NCI-H226 (cell line): ENCODE results near the gene CCDC194.

ENCODE experiments used
- DNase-seq: peaks from one replicate; pipeline ENCODE4 v3.0.0-alpha.2; 2015

Gene CCDC194

DNA sequence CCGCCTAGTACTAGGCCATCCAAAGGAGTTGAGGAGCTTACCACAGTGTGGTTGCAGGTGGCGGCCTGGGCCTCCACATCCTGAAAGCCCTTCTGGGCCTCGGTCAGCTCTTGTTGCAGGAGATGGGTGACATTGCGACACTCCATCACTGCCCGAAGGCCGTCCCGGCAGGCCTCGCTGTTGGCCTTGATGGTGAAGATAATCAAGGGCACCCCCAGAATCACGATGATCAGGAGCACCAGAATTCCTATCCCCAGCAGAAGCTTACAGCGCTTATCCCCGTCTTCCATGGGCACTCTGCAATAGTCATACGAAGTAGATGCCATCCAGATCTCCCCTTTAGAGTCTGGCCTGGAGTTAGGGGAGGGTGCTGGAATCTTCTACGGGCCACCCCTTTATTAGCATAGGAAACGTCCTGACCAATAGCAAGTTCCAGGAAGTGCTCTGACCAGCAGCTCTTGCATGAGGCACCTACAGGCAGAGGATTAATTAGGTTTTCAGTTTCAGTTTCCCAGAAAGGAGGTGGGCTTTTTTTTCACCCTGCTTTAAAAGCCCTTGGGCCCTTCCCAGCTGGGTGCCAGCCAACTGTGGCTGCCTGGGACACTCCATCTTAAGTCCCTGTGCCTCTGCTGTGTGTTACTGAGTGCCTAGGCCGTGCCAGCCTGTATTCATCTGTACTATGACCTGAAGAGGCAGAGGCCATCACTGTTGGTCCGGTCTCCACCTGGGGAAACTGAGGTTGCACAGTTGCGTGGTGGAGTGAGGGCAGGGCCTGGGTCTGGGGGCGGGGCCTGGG is 11.5 kb upstream of the CCDC194 start, which contains the start of gene BST2:
BST2 (minus strand) TSS at position 381 of the 796 bp plus-strand sequence; CDS start at position 326, 55 bp downstream.
- DNase-seq, result peak; percentile 74

GRCh38 chr19:17404621-17405249 is 10.7 kb upstream of the CCDC194 start:
- DNase-seq, result no peak

GRCh38 chr19:17404015-17404414 is 10.0 kb upstream of the CCDC194 start:
- no peak for DNase-seq

DNA sequence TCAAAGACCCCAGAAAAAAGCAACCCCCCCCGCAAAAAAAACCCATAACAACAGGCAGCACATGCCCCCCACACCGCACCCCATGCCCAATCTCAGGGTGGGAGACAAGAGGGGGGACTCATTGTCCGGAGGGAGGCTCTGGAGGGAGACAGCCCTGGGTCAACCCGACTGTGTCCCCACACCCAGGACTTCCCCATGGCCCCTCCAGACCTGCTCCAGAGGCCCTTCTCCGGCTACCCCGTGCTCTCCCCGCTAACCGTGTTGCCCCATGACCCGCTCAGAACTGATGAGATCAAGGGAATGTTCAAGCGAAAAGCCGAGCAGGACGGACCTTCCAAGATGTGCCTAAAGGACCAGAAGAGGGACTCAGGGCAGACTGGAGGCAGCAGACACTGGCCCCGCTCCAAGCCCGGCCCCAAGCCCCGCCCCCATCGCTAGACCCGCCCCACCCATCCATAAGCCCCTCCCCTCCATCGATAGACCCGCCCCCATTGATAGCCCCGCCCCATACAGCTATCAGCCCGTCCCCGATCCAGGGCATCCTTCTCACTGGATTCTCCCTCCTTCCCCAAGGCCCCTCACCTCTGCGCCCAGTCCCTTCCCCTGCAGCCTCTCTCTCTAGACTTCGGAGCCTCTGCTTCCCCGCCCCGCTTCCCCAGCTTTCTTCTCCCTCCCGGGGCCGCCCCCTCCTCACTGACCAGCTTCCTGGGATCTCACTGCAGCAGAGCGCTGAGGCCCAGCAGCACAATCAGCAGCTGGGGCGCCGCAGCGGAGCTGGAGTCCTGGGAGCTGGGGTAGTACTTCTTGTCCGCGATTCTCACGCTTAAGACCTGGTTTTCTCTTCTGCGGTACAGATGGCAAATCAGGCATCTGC is 9.2 kb upstream of the CCDC194 start:
- no peak for DNase-seq

GRCh38 chr19:17401628-17402027 is 7.6 kb upstream of the CCDC194 start:
- DNase-seq, result no peak

DNA sequence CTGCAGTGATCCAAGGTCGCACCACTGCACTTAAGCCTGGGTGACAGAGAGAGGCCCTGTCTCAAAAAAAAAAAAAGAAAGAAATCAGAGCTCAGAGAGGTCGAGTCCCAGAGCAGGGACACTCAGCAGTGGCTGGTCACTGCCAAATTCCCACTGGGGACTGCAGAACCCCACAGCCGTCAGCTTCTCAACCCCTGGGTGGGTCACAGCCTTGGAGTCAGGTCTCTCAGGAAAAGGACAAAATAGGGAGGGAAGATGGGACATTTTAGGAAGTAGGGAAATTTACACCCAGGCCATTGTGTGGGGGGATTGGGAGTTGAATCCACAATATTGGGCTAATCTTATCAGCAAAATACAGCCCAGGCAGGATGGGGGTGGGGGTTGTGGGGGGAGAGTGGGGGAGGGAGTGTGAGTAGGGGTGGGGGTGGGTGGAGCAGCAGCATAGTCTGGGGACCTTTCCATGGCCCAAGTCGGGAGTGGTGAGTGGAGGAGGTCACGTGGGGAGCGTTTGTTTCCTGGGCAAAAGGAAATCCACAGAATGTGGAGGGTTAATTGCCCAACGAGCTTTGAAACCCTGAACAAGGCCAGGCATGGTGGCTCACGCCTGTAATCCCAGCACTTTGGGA is 5.0 kb upstream of the CCDC194 start:
- no peak for DNase-seq

DNA sequence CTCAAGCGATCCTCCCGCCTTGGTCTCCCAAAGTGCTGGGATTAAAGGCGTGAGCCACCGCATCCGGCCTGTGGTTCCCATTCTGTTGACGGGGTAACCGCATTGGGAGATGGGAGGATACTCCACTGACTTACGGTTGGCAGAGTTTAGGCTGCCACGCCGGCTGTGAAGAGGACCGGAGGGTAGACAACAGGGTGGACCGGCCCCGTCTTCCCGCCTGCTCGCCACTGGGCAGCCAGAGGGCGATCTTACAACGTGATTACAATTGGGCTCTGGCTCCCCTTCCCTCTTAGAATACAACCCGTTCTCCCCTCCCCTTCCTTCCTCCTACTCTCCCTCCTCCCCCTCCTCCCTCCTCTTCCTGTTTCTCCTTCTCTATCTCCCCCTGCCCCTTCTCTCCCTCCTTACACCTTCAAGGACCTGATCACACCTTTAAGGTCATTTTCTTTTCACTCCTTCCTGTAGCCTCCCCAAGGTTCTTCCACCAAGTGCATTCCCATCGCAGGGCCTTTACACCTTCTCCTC is 957 bp upstream of the CCDC194 start:
- DNase-seq, result peak; percentile 63

GRCh38 chr19:17393002-17393401 is 994 bp downstream of the CCDC194 start:
- no peak for DNase-seq

- DNase-seq, result no peak
These were observed 2.4 kb downstream of the CCDC194 start for GRCh38 chr19:17391371-17392151.

DNA sequence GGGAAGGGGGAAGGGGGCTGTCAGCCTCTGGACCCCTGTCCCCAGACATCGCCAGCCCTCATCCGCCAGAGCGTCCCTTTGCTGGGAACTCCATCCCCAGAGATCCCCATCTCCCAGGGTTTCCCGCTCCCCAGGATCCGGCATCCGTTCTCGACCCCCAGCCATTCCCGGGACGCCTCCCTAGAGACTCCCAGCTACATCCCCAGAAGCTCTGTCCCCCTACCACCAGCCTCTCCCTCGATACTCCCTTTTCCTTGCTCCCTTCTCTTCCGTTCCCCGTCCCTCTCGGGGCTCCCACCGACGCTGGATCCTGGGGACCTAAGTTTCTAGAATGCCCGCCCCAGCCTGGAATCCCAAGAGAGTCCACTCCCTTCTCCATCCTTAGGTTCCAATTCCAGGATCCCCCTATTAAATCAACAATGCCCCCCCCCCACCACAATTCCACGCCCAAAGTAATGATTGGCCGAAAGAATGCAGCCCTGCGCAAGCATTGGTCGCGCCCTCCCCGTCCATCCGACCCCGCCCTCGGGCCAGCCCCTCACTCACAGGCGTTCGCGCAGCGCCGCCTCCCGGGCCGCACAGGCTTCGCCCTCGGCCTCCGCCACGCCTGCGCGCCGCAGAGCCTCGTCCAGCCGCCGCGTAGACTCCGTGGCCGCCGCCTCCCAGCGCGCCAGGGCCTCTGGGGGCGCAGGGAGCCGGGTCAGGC is 3.2 kb downstream of the CCDC194 start:
- DNase-seq, result peak; percentile 87

DNA sequence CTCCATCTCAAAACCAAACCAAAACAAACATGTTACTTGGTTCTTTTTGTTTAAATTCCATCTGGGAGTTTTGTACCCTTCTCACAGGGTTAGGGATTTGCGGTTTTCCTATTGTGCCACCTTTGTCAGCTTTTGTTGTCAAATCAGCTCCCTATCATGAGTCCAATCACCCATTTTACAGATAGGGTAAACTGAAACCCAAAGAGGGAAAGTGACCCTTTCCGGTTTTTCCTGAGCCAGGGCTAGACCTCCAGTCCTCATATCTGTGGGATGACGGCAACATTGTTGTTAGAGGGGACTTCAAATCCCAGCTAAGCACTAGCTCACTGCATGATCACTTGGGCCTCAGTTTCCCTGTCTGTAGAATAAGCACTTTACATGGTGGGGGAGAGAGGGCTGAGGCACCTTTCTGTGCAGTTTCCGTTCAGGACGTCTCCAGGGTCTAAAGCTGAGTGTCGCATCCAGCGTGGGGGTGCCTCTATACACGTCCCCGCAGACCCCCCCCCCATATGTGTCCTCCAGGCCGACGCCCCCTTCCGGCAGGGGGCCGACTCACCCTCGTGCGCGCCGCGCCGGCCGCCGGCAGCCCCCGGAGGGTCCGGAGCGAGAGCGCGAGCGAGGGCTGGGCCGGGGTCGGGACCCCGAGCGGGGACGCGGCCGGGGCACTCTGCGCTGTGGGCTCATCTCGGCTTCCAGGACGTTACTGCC is 3.9 kb downstream of the CCDC194 start:
- DNase-seq, result no peak

DNA sequence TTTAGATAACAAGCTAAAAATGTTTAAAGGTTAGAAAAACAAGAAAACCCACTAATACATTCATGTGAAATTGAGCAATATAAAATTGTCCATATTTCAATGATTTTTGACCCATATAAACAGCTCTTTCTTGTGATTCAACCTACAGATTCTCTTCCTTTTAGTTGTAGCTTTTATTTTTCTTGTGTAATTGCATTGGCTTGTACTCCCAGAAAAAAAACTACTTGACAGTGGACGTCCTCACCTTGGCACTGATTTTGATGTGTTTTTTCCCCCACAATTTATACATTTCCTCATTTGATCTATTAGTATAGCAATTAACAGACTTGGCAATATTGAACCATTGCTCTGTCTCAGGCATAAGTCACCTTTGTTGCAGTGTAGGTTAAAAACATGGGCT is 4.7 kb downstream of the CCDC194 start:
- no peak for DNase-seq

- no peak for DNase-seq
These were observed 8.0 kb downstream of the CCDC194 start for GRCh38 chr19:17385878-17386611.

DNA sequence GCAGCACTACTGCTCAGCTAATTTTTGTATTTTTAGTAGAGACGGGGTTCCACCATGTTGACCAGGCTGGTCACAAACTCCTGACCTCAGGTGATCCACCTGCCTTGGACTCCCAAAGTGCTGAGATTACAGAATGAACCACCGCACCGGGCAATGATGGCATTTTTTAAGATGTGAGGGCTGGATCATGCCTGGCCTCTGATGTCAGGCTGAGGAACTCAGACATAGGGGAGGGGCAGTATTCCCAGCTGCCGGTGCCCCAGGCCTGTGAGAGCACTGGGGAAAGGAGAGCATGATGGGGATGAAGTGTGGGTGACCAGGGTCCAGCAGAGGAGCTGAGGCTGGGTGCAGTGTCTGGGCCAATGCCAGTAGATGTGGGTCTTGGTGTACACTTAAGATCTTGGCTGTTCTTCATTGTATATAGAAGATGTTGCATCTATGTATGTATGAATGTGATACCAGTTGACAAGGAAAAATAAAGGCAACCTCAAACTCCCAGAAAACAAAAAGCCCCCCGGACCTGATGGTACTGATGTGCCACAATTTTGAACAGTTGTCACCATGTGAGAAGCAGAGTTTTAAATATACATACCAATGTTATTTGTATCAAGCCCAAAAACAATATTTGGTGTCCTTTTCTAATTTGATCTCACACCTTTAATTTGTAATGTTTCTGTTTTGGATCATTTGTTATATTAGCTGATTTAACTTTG is 13.4 kb downstream of the CCDC194 start:
- no peak for DNase-seq

DNA sequence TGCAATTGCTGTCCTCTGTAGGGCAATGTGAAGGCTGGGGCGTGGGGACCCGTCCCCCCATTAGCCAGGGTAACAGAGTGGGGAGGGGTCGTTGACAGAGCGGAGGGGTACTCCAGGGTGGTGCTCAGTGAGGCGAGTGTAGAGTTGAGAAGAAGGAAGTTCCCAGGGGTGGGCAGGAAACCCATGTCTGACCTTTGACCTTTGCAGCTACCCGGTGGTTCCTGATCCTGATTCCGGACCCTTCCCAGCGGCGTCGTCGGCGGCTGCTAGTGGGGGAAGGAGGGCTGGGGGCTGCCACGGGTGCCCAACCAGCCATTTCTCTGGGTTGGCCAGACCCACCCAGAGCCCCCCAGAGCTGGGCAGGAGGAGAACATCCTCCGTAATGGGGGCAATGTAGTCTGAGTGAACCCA is 14.8 kb downstream of the CCDC194 start:
- no peak for DNase-seq

GRCh38 chr19:17378271-17378670 is 15.7 kb downstream of the CCDC194 start:
- DNase-seq, result no peak

DNA sequence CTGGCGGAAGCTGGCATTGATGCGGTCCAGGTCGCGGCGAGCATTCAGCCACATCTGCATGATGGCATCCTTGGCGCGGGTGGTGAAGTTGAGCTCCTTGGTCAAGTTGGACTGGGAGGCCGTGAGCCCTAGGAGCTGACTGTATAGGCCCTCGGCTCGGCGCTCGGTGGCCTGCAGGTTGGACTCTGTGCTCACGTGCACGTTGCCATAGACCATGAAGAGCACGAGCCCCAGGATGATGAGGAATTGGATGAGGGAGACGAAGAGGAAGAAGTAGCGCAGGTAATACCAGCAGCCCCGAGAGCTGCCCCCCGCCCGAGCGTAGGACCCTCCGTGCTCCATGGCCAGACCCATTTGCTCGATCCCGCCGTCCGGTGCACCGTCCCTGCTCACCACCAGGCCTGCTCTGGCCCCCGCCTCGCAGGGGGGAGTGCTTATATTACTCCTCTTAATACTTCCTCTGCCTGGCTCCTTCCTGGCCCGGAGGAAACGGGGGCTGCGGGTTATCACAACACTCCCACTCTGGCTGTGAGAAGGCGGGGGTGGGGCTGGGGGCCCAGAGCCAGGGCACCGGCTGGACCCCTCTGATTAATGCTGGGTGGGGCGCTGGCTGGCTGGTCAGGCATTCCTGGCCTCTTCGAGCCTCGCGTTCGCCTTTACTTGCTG is 16.9 kb downstream of the CCDC194 start, which contains the start of gene PLVAP:
PLVAP (minus strand) TSS at position 408 of the 666 bp plus-strand sequence; CDS start at position 354, 54 bp downstream.
- DNase-seq, result no peak

DNA sequence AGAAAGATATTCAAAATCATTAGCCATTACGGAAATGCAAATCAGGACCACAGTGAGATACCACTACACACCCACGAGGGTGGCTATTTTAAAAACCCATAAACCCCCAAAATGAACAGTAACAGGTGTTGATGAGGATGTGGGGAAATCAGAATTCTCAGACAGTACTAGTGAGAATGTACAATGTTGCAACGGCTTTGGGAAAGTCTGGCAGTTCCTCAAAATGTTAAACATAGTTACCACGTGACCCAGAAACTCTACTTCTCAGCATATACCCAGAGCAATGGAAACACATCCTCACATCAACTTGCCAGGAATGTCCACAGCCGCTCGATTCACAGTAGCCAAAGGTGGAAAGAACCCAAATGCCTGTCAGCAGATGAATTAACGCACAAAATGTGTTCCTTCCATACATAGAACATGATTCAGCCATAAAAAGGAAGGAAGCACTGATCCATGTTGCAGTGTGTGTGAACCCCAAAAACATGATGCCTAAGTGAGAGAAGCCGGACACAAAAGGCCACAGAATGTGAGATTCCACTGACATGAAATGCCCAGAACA is 23.9 kb downstream of the CCDC194 start:
- DNase-seq, result peak; percentile 20
